ENCODE measurements around the gene PIK3AP1. TPM values are rescaled to one million over a fixed set of nuclear protein-coding genes. Genes with fewer than 3 reads are reported as not detected.
"Not testable (repeated sequence)": the region's sequence is repeated elsewhere in the genome, so short reads cannot be mapped to it uniquely, and the experiment has no call there.

PIK3AP1 gene
- total RNA-seq, 1 experiment from 2014 or later = 131 TPM

- Histone ChIP-seq H2AFZ (ENCODE audit: low read length) (no peak overlapping the region), H3K9ac (ENCODE audit: low read length) (no peak overlapping the region), H3K27ac (ENCODE audit: low read length) (no peak overlapping the region), H3K4me2 (ENCODE audit: low read depth, low read length, poor library complexity, severe bottlenecking) (no peak overlapping the region), H3K9me3 (ENCODE audit: low read length) (no peaks in the 10 kb centered on the region), H3K4me3 (ENCODE audit: low read length) (no peak overlapping the region), H4K20me1 (ENCODE audit: insufficient read depth, low read depth, low read length) (peaks cover 23% of the 10 kb centered on the region), H3K4me1 (ENCODE audit: low read length) (peaks cover 5% of the 10 kb centered on the region), H3K9me2 (replicated peaks; ENCODE audit: insufficient read depth, low read length) (no peaks in the 10 kb centered on the region), H3K79me2 (ENCODE audit: low read length) (peaks cover 95% of the 10 kb centered on the region), H3K36me3 (ENCODE audit: insufficient read depth, low read length) (peaks cover 14% of the 10 kb centered on the region), H3K27me3 (ENCODE audit: low read length) (no peaks in the 10 kb centered on the region)
- DNase-seq = no peak
Measured at GRCh38 chr10:96578633-96579032, 141.7 kb downstream of the PIK3AP1 start.

- Histone ChIP-seq H3K4me2 (ENCODE audit: low read depth, low read length, poor library complexity, severe bottlenecking) (no peak overlapping the region), H3K27me3 (ENCODE audit: low read length) (no peaks in the 10 kb centered on the region), H3K9me2 (replicated peaks; ENCODE audit: insufficient read depth, low read length) (no peaks in the 10 kb centered on the region), H3K9me3 (ENCODE audit: low read length) (no peaks in the 10 kb centered on the region), H3K4me1 (ENCODE audit: low read length) (peaks cover 5% of the 10 kb centered on the region), H3K4me3 (ENCODE audit: low read length) (no peak overlapping the region), H4K20me1 (ENCODE audit: insufficient read depth, low read depth, low read length) (peaks cover 17% of the 10 kb centered on the region), H3K27ac (ENCODE audit: low read length) (no peak overlapping the region), H3K9ac (ENCODE audit: low read length) (no peak overlapping the region), H3K79me2 (ENCODE audit: low read length) (peaks cover 95% of the 10 kb centered on the region), H2AFZ (ENCODE audit: low read length) (no peak overlapping the region), H3K36me3 (ENCODE audit: insufficient read depth, low read length) (peaks cover 14% of the 10 kb centered on the region)
- no peak for DNase-seq
Measured at GRCh38 chr10:96578022-96578421, 142.3 kb downstream of the PIK3AP1 start.

- no peaks in the 10 kb centered on the region for H3K9me3 ChIP-seq (ENCODE audit: low read length)
- H3K79me2 ChIP-seq (ENCODE audit: low read length) = peaks cover 95% of the 10 kb centered on the region
- no peak for DNase-seq
- no peak overlapping the region for H3K9ac ChIP-seq (ENCODE audit: low read length)
- H3K9me2 ChIP-seq (replicated peaks; ENCODE audit: insufficient read depth, low read length) = no peaks in the 10 kb centered on the region
- H3K36me3 ChIP-seq (ENCODE audit: insufficient read depth, low read length) = peaks cover 14% of the 10 kb centered on the region
- H3K4me3 ChIP-seq (ENCODE audit: low read length) = no peak overlapping the region
- peaks cover 14% of the 10 kb centered on the region for H4K20me1 ChIP-seq (ENCODE audit: insufficient read depth, low read depth, low read length)
- no peaks in the 10 kb centered on the region for H3K27me3 ChIP-seq (ENCODE audit: low read length)
- H2AFZ ChIP-seq (ENCODE audit: low read length) = no peak overlapping the region
- H3K4me1 ChIP-seq (ENCODE audit: low read length) = peaks cover 3% of the 10 kb centered on the region; the same call in 1 of the 2 replicates
- no peak overlapping the region for H3K27ac ChIP-seq (ENCODE audit: low read length)
- no peak overlapping the region for H3K4me2 ChIP-seq (ENCODE audit: low read depth, low read length, poor library complexity, severe bottlenecking)
Measured at GRCh38 chr10:96577069-96577468, 143.2 kb downstream of the PIK3AP1 start.

- Histone ChIP-seq H3K36me3 (ENCODE audit: insufficient read depth, low read length) (peaks cover 14% of the 10 kb centered on the region), H3K79me2 (ENCODE audit: low read length) (peaks cover 95% of the 10 kb centered on the region), H3K27me3 (ENCODE audit: low read length) (no peaks in the 10 kb centered on the region), H3K9ac (ENCODE audit: low read length) (no peak overlapping the region), H2AFZ (ENCODE audit: low read length) (no peak overlapping the region), H3K9me2 (replicated peaks; ENCODE audit: insufficient read depth, low read length) (no peaks in the 10 kb centered on the region), H3K4me2 (ENCODE audit: low read depth, low read length, poor library complexity, severe bottlenecking) (no peak overlapping the region), H3K27ac (ENCODE audit: low read length) (no peak overlapping the region), H4K20me1 (ENCODE audit: insufficient read depth, low read depth, low read length) (peaks cover 7% of the 10 kb centered on the region), H3K9me3 (ENCODE audit: low read length) (no peaks in the 10 kb centered on the region), H3K4me1 (ENCODE audit: low read length) (no peaks in the 10 kb centered on the region; the same call in 1 of the 2 replicates), H3K4me3 (ENCODE audit: low read length) (no peak overlapping the region)
- no peak for DNase-seq
Measured at GRCh38 chr10:96576277-96576980, 143.9 kb downstream of the PIK3AP1 start.

- H3K9me2 ChIP-seq (replicated peaks; ENCODE audit: insufficient read depth, low read length); H2AFZ ChIP-seq (ENCODE audit: low read length); H3K27me3 ChIP-seq (ENCODE audit: low read length); DNase-seq; H4K20me1 ChIP-seq (ENCODE audit: insufficient read depth, low read depth, low read length); H3K4me2 ChIP-seq (ENCODE audit: low read depth, low read length, poor library complexity, severe bottlenecking); H3K4me1 ChIP-seq (ENCODE audit: low read length); H3K4me3 ChIP-seq (ENCODE audit: low read length); H3K9me3 ChIP-seq (ENCODE audit: low read length); H3K27ac ChIP-seq (ENCODE audit: low read length); H3K9ac ChIP-seq (ENCODE audit: low read length): not testable (repeated sequence)
- Histone ChIP-seq H3K36me3 (ENCODE audit: insufficient read depth, low read length) (peaks cover 14% of the 10 kb centered on the region), H3K79me2 (ENCODE audit: low read length) (peaks cover 96% of the 10 kb centered on the region)
Measured at GRCh38 chr10:96574564-96574963, 145.8 kb downstream of the PIK3AP1 start.

GRCh38 chr10:96573036-96573435 lies 147.3 kb downstream of the PIK3AP1 start:
- H3K4me3 ChIP-seq (ENCODE audit: low read length) = no peak overlapping the region
- H3K9ac ChIP-seq (ENCODE audit: low read length) = no peak overlapping the region
- no peak for DNase-seq
- H3K36me3 ChIP-seq (ENCODE audit: insufficient read depth, low read length) = peaks cover 14% of the 10 kb centered on the region
- no peak overlapping the region for H3K4me2 ChIP-seq (ENCODE audit: low read depth, low read length, poor library complexity, severe bottlenecking)
- no peak overlapping the region for H2AFZ ChIP-seq (ENCODE audit: low read length)
- peaks cover 96% of the 10 kb centered on the region for H3K79me2 ChIP-seq (ENCODE audit: low read length)
- H3K27ac ChIP-seq (ENCODE audit: low read length) = no peak overlapping the region
- H3K27me3 ChIP-seq (ENCODE audit: low read length) = no peaks in the 10 kb centered on the region
- H3K4me1 ChIP-seq (ENCODE audit: low read length) = no peaks in the 10 kb centered on the region
- H4K20me1 ChIP-seq (ENCODE audit: insufficient read depth, low read depth, low read length) = no peaks in the 10 kb centered on the region
- H3K9me3 ChIP-seq (ENCODE audit: low read length) = no peaks in the 10 kb centered on the region
- H3K9me2 ChIP-seq (replicated peaks; ENCODE audit: insufficient read depth, low read length) = no peaks in the 10 kb centered on the region

- Histone ChIP-seq H3K27me3 (ENCODE audit: low read length) (no peaks in the 10 kb centered on the region), H3K9ac (ENCODE audit: low read length) (no peak overlapping the region), H3K79me2 (ENCODE audit: low read length) (peaks cover 92% of the 10 kb centered on the region), H3K36me3 (ENCODE audit: insufficient read depth, low read length) (peaks cover 11% of the 10 kb centered on the region), H3K4me1 (ENCODE audit: low read length) (no peaks in the 10 kb centered on the region), H3K9me3 (ENCODE audit: low read length) (no peaks in the 10 kb centered on the region), H3K27ac (ENCODE audit: low read length) (no peak overlapping the region), H4K20me1 (ENCODE audit: insufficient read depth, low read depth, low read length) (0 out of 2 replicates have a peak, but pooled peaks cover 4% of the 10 kb centered on the region), H2AFZ (ENCODE audit: low read length) (no peak overlapping the region), H3K4me3 (ENCODE audit: low read length) (no peak overlapping the region), H3K9me2 (replicated peaks; ENCODE audit: insufficient read depth, low read length) (no peaks in the 10 kb centered on the region), H3K4me2 (ENCODE audit: low read depth, low read length, poor library complexity, severe bottlenecking) (no peak overlapping the region)
- no peak for DNase-seq
Measured at GRCh38 chr10:96570983-96571964, 149.0 kb downstream of the PIK3AP1 start.

- Histone ChIP-seq H4K20me1 (ENCODE audit: insufficient read depth, low read depth, low read length) (0 out of 2 replicates have a peak, but pooled peaks cover 4% of the 10 kb centered on the region), H3K36me3 (ENCODE audit: insufficient read depth, low read length) (peaks cover 6% of the 10 kb centered on the region)
Measured at GRCh38 chr10:96570511-96570910, 149.8 kb downstream of the PIK3AP1 start.

More at GRCh38 chr10:96570511-96570910, 149.8 kb downstream of the PIK3AP1 start:
- Histone ChIP-seq H2AFZ (ENCODE audit: low read length) (no peak overlapping the region), H3K79me2 (ENCODE audit: low read length) (peaks cover 93% of the 10 kb centered on the region), H3K4me1 (ENCODE audit: low read length) (no peaks in the 10 kb centered on the region), H3K9ac (ENCODE audit: low read length) (no peak overlapping the region), H3K9me2 (replicated peaks; ENCODE audit: insufficient read depth, low read length) (no peaks in the 10 kb centered on the region), H3K27ac (ENCODE audit: low read length) (no peak overlapping the region), H3K4me2 (ENCODE audit: low read depth, low read length, poor library complexity, severe bottlenecking) (no peak overlapping the region), H3K9me3 (ENCODE audit: low read length) (no peaks in the 10 kb centered on the region), H3K27me3 (ENCODE audit: low read length) (no peaks in the 10 kb centered on the region), H3K4me3 (ENCODE audit: low read length) (no peak overlapping the region)
- DNase-seq = no peak
